Measurements from ENCODE around the gene FXR2. TPM values are rescaled to one million over a fixed set of nuclear protein-coding genes. Genes with fewer than 3 reads are reported as not detected.

The FXR2 gene
- total and polyA plus RNA-seq, 2 experiments from 2014 or later = 10.9 to 24.4 TPM

GRCh38 chr17:7626956-7627249, 12.2 kb upstream of the FXR2 start:
- Mint-ChIP-seq H3K4me1 (peaks cover 9% of the 10 kb centered on the region), H3K36me3 (ENCODE audit: low read depth) (peaks cover 13% of the 10 kb centered on the region; the same call in 2 of the 3 replicates), H3K4me3 (peak overlapping the region; percentile 90), H3K9me3 (no peaks in the 10 kb centered on the region), H3K27ac (peak overlapping the region; percentile 93), H3K27me3 (ENCODE audit: insufficient read depth, low read depth, poor library complexity) (peaks cover 13% of the 10 kb centered on the region)
- no peaks in the 10 kb centered on the region for H3K9me2 ChIP-seq (ENCODE audit: insufficient read depth)
- H3F3A ChIP-seq (replicated peaks; ENCODE audit: low read depth) = peaks cover 12% of the 10 kb centered on the region; the same call in 1 of the 2 replicates
- H3K27me3 ChIP-seq (ENCODE audit: insufficient read depth) = no peaks in the 10 kb centered on the region
- peak overlapping the region; percentile 97 for H3K4me3 ChIP-seq
- no peaks in the 10 kb centered on the region for H4K20me1 ChIP-seq (replicated peaks; ENCODE audit: insufficient read depth)
- peak overlapping the region; percentile 97; the same call in 1 of the 2 replicates for H2AFZ ChIP-seq
- ATAC-seq = peak; percentile 8; the same call in 2 of the 3 replicates
- peaks cover 7% of the 10 kb centered on the region for H3K4me1 ChIP-seq (ENCODE audit: insufficient read depth)
- H3K79me2 ChIP-seq (replicated peaks; ENCODE audit: insufficient read depth) = peaks cover 4% of the 10 kb centered on the region; the same call in 1 of the 2 replicates
- peak overlapping the region; percentile 99 for H3K27ac ChIP-seq (ENCODE audit: low read depth)
- no peak for TF ChIP-seq NANOG (IDR thresholded peaks at IDR 0.05; ENCODE audit: borderline replicate concordance)
- no peak for TF ChIP-seq EZH2 (IDR thresholded peaks at IDR 0.05; ENCODE audit: low read depth, unreplicated experiment)
- no peak for TF ChIP-seq JUNB (IDR thresholded peaks at IDR 0.05; ENCODE audit: unreplicated experiment)
- no peak for TF ChIP-seq ZNF331 (CRISPR knock-in tag; IDR thresholded peaks at IDR 0.05; ENCODE audit: low read depth)
- no peak for TF ChIP-seq POLR2AphosphoS5 (IDR thresholded peaks at IDR 0.05; ENCODE audit: low read depth)
- TF ChIP-seq EZH2phosphoT487 (IDR thresholded peaks at IDR 0.05; ENCODE audit: unreplicated experiment) = no peak
- no peak for TF ChIP-seq STAT1 (IDR thresholded peaks at IDR 0.05; ENCODE audit: unreplicated experiment)
- TF ChIP-seq, protein P1, sequence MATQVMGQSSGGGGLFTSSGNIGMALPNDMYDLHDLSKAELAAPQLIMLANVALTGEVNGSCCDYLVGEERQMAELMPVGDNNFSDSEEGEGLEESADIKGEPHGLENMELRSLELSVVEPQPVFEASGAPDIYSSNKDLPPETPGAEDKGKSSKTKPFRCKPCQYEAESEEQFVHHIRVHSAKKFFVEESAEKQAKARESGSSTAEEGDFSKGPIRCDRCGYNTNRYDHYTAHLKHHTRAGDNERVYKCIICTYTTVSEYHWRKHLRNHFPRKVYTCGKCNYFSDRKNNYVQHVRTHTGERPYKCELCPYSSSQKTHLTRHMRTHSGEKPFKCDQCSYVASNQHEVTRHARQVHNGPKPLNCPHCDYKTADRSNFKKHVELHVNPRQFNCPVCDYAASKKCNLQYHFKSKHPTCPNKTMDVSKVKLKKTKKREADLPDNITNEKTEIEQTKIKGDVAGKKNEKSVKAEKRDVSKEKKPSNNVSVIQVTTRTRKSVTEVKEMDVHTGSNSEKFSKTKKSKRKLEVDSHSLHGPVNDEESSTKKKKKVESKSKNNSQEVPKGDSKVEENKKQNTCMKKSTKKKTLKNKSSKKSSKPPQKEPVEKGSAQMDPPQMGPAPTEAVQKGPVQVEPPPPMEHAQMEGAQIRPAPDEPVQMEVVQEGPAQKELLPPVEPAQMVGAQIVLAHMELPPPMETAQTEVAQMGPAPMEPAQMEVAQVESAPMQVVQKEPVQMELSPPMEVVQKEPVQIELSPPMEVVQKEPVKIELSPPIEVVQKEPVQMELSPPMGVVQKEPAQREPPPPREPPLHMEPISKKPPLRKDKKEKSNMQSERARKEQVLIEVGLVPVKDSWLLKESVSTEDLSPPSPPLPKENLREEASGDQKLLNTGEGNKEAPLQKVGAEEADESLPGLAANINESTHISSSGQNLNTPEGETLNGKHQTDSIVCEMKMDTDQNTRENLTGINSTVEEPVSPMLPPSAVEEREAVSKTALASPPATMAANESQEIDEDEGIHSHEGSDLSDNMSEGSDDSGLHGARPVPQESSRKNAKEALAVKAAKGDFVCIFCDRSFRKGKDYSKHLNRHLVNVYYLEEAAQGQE (IDR thresholded peaks at IDR 0.05; ENCODE audit: unreplicated experiment) = no peak
- no peak for TF ChIP-seq ZNF462 (CRISPR knock-in tag; IDR thresholded peaks at IDR 0.05)
- no peak for TF ChIP-seq ZNF114 (CRISPR knock-in tag; IDR thresholded peaks at IDR 0.05)
- TF ChIP-seq, protein P2, sequence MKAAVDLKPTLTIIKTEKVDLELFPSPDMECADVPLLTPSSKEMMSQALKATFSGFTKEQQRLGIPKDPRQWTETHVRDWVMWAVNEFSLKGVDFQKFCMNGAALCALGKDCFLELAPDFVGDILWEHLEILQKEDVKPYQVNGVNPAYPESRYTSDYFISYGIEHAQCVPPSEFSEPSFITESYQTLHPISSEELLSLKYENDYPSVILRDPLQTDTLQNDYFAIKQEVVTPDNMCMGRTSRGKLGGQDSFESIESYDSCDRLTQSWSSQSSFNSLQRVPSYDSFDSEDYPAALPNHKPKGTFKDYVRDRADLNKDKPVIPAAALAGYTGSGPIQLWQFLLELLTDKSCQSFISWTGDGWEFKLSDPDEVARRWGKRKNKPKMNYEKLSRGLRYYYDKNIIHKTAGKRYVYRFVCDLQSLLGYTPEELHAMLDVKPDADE (IDR thresholded peaks at IDR 0.05) = no peak
- TF ChIP-seq CTCF (conservative IDR thresholded peaks at IDR 0.05; ENCODE audit: low read depth in 2 of 2) = no peak
- TF ChIP-seq CREB1 (CRISPR knock-in tag; IDR thresholded peaks at IDR 0.05; ENCODE audit: low read depth) = no peak
- H3K36me3 ChIP-seq (ENCODE audit: insufficient read depth) = no peaks in the 10 kb centered on the region
- DNase-seq (ENCODE audit: low spot score) = no peak
- H3K4me2 ChIP-seq = peak overlapping the region; percentile 90
